Stimulated activated CD4-positive, alpha-beta T cell treated with anti-CD3 and anti-CD28 coated beads, Interleukin-1b, Interleukin-23, amount 100 ng/mL, for 24 hours (primary cell): ENCODE data around the gene GLS.
"Not testable (repeated sequence)": the region's sequence is repeated elsewhere in the genome, so short reads cannot be mapped to it uniquely, and the experiment has no call there.

Source experiments
- DNase-seq, 4 experiments: peaks; one replicate each; pipeline ENCODE4 v3.0.0-alpha.2; 2020; ENCODE audit warnings: low read depth in 4 of 4, low spot score in 1 of 4

The GLS gene

DNA sequence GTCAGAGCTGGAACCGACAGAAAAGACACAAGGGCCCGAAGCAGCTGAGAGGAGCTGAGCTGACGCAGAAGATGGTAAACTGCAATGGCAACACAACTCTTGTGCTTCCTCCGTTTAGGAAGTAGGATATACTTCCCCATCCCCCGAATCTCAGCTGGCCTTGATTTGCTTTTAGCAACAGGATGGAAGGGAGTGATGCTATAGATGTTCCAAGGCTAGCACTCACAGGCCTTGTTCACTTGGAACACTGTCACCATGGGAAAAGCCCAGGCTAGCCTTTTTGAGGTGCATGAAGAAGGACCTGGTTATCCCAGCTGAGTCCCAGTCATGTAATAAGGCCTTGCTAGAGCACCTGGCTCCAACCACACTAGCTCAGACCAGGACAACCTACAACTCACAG lies 107.3 kb downstream of the GLS start:
- no peak for DNase-seq

DNA sequence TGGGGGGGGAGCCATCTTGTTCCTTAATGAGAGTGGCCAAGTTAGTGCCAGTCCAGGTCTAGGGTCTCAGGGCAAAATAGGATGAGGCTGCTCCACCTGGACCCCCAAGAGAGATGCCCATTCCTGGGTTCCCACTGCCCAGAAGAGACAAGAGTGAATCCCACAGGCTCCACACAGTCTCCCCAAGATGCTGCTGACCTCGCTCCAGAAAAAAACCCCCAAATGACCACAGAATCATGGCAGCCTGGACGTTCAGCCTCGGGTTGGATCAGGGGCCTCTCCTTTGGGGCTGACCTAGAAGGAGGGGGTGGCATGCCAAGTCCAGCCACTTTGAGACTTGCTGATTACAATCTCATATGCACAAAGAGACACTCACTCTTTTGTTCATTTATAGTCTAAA lies 108.3 kb downstream of the GLS start:
- DNase-seq, result no peak

DNA sequence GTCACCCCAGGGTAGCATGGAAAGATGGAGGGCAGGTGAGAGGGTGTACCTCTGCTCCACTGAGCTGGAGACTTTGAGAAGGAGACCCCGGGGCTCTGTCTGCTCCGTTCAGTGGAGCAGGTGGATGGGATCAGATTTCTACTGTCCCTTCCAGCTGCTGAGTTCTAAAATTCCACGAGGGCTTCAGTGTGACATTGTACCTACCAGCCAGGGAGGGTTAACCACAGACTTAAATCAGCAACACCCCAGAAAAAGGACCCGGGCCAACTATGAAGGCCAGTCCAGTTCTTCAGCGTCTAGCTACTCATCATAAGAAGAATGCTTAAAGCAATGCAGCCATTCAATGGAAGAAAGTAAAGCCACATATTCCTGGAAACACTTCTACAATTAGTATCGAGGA lies 109.5 kb downstream of the GLS start:
- no peak for DNase-seq

DNA sequence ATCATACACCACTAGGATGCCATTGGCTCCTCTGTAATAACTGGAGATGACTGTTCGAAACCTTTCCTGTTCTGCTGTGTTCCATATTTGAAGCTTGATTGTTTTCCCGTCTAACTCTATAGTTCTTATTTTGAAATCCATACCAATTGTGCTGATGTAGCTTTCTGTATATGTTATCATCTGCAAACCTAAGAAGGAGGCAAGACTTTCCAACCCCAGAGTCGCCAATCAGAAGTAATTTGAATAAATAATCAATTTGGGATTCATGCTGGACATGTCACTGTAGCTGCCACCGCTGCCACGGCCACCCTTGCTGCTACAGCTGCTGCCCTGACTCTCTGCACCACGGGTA lies 112.6 kb downstream of the GLS start:
- DNase-seq, result no peak

DNA sequence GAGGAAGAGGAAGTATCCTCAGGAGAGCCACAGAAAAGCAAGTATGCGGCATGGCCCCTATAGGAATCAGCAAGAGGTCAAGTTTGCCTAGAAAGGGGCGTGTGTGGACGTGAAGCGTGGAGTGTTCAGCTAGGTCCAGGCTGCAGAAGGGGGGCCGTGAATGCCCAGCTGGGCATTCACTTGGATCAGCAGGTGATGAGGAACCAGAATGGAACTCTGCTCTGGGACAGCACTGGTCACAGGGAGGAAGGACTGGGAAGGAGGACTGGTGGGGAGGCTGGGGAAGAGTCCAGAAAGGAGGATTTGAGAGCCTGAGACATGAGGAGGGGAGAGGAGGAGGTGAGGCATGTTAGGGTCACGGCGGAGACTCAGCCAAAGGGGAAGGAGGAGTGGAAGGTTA lies 113.5 kb downstream of the GLS start:
- DNase-seq, result no peak

DNA sequence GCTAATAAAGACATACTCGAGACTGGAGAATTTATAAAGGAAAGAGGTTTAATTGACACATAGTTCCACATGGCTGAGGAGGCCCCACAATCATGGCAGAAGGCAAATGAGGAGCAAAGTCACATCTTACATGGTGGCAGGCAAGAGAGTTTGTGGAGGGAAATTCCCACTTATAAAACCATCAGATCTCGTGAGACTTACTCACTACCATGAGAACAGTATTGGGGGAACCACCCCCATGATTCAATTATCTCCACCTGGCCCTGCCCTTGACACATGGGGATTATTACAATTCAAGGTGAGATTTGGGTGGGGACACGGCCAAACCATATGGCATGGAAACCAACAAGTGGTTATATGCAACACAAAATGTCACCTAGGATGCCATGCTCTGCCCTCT lies 114.7 kb downstream of the GLS start:
- DNase-seq, result not testable (repeated sequence)

DNA sequence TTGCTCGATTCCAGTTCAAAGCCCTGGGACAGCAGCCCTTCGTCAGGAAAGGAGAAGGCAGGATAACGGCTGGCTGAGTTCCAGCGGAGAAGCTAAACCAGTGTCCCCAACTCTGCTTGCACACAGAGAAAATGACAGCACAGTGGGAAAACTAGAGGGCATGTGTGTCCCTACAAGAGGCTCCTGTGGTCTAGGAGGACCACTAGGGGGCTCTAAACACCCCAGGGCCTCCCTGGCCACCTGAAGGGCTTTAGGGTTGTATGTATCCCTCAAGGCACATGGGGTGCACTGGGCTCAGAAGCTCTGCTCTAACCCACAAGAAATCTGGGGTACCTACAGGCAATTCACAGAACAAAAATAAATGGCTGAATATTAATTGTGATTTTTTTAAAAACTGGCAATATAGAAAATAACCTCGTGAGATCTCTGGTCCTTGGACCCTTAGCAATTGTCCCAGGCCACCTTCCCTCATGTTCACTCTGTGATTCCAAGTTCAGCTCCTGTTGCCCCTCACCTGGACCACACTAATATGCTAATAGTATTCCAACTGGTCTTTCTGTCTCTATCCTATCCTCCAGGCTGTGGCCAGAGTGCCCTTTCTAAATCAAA lies 115.8 kb downstream of the GLS start:
- no peak for DNase-seq

DNA sequence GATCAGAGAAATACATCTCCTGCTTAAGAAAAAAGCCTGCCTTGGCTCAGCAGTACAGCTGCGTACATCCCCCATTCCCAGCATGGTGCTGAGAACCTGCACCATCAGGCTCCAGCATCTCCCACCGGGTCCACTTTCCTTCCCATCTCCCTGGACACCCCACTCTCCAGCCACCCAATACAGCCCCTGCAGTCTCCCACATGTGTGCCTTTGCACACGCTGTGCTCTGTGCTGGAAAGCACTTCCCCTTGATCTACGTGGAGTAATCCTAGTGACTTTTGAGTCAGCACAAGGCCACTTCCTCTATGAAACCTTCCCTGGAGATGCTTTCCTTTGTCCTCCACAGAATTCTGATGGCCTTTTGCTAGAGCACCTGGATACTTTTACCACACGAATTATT lies 116.3 kb downstream of the GLS start:
- DNase-seq, result no peak

DNA sequence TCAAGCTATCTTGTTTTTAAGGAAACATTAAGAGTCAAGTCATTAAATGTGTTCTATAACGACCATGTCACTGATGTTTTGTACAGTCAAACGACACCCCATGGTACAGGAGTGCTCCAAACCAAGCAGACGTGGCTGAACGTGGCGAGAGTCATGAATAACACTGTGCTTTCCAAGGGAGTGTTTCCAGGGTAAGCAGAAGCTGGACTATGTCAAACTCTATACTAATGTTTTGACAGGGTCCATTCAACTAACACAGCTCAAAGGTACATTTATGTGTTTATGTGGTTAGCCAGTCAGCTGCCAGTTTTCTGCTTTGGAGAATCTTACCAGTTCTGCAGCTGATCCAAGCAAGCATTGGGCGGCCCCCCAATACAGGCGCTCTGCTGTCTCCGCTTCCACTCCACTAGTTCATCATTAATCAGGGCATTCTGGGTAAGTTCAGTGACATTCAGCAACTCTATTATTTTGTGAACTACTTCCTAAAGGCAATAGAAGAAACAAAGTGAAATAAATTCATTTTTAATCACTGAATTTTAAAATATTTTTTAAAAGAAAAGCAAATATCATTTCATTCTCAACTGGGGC lies 117.0 kb downstream of the GLS start:
- DNase-seq, result no peak

DNA sequence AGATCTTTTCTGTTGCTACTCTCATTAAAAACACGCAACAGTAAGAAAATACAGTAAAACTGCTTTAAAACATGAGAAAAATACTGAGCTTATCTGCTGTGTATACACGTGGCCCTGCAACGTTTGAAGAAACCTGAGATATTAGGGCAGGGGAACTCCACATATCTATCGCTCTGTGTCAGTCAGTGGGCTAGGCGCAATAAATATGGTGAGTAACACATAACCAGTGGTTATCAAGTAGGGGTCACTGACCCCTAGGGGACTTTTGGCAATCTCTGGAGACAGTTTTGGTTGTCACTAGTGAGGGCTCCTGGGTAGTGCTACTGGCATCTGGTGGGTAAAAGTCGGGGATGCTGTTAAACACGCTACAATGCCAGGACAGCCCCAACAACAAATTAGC lies 118.4 kb downstream of the GLS start:
- DNase-seq, result no peak

DNA sequence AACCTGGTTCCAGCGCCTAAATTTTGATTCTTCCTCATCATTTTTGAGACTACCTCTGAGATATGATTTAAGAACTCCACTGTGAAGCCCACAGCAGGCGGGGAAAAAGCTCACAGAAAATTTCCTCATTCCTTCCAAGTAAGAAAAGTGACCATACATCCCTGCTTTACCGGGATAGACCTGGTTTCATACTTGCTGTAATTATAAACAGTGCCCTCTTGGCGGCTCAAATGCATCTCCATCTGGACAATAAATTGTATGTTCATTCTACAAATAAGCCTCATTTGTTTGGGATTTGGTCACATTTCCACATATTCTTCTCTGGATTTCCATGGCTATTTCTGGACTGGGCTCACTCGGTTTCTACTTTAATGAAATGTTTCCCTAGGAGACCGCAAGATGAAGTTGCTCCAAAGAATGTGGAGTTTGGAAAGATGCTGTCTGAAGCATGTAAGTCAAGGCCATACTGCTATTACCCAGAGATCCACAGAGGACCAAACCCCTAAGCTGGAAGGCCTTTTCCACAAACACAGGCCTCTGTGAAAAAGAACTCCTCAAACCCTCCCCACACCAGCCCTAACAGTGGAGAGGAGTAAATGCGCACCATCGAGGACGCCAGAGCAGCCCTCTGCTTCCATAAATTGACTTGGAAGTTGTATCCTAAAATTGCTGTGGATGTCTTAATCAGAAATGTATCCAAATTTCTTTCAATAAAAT lies 119.5 kb downstream of the GLS start:
- no peak for DNase-seq

DNA sequence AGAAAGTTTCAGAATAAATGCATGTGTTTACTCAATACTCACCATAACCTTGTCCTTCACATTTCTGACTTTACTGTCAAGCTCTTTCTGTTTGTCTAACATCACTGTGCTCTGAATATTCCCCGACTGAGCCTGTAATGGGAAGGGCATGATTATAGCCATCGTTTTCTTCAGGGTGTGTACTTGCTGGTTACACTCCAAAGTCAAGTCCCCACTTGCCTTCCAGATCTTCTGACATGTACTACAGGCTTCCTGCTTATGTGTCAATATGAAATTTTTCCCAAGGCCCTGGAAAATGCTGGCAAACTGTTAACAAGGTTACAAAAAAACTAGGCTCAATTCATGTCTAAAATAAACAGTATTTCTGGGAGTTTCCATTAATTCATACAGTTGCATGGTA lies 120.4 kb downstream of the GLS start:
- DNase-seq, result no peak

DNA sequence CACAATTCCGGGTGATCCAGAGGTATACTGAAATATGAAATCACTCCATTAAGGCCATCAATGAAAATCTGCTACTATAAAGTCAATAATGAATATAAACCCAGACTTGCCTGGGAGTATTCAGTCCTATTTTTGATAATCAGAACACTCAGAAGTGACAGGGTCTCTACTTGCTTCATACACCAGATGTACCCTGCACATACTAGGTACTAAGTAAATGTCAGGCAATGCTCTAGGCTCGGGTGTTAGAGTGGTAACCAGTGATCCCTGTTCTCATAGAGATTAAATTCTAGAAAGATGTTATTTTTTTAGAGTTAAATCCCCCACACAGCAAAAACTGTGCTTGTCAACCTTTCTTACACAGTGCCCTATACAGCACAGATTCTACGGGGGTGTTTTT lies 121.0 kb downstream of the GLS start:
- no peak for DNase-seq

DNA sequence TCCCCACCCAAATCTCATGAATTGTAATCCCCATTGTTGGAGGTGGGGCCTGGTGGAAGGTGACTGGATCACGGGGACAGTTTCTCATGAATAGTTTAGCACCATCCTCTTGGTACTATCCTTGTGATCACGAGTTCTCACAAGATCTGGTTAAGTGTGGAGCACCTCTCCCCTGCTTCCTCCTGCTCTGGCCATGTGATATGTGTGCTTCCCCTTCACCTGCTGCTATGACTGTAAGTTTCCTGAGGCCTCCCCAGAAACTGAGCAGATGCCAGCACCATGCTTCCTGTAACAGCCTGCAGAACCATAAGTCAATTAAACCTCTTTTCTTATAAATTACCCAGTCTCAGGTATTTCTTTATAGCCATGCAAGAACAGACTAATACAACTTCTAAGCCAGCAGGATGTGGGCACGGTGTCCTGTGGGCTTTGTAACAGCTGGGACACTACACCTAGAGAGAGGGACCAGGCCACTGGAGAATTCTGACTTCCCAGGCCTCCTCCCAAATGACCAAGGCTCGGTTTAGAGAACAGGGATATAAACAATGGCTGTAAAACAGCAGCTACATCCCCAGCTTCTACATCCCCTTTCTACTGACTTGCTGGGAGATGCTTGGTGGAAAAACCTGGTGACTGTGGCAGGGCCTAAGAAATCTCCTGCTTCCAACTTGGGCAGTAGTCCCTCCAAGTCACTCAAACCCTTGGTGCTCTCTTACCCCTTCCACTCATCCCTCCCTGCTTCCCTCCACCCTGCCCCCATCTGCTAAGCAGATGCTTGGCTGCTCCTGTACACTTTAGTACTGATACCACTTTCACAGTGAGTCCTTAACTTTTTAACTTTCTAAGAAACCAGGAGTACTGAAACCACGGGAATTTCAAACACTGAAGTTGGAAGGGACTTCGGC lies 123.0 kb downstream of the GLS start:
- no peak for DNase-seq

DNA sequence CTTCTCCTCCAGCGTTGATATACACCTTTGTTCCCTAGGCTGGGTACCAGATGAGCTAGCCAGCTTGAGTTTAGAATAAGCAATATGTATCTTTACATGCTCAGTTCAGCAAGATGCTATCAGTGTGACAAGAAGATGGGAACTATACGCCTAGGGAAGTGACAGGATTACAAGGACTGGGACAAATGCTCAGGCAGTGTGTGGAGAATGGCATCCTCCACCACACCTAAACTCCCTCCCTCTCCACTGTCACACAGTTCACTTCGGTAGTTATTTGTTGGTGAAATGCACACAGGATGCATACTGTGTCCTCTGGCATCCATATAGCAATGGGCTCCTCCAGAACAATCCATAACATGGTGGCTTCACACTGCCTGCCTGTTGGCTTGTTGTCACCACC lies 125.7 kb downstream of the GLS start:
- DNase-seq, result no peak

DNA sequence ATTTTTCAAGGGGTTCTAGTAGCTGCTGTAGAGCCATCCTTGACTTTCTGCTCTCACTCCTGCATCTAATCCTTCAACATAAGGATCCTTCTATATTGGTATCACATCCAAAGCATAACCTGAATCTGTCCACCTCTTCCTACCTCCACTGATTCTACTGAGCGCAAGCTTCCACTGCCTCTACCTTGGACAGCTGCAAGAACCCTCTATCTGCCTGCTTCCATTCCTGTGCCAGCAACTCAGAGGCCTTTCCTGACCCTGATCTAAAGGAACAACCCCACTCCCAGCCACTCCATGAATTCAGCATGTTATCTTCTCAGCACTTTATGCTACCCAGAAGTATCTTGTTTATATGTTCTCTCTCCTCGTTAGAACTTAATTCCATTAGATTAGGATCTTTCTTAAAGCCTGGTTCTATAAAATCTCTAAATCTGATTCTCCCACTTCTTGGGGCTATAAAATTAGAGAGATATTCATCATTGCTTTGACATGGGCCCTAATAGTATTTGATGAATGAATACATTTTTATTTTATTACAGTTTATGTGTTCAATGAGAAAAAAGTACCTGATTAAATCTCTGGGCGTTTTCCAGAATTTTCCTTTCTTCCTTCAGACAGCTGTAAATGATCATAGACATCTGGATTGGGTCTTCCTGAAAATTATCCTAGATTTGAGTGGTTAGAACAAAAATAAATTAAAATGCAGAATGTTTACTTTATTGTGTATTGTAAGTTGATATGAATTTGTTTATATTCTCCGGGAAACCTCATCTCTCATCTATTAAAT lies 126.6 kb downstream of the GLS start:
- DNase-seq, result no peak

DNA sequence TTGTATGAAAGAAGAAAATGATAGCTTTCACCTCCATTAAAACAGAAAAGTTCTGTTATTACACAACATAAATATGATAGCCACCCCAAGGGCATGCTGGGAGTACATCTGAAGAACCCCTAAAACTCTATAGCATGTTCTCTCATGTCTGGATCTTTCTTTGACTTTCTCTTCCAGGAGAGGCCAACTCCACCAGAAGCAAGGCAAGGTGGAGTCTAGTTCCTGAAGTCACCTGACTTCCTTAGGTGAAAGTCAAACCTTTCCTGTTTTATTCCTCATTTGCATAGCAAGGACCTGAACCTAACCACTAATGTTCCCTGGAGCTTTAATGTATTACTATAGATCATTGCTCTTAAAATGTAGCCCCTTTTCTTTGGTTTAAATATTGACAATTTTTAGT lies 127.7 kb downstream of the GLS start:
- no peak for DNase-seq

DNA sequence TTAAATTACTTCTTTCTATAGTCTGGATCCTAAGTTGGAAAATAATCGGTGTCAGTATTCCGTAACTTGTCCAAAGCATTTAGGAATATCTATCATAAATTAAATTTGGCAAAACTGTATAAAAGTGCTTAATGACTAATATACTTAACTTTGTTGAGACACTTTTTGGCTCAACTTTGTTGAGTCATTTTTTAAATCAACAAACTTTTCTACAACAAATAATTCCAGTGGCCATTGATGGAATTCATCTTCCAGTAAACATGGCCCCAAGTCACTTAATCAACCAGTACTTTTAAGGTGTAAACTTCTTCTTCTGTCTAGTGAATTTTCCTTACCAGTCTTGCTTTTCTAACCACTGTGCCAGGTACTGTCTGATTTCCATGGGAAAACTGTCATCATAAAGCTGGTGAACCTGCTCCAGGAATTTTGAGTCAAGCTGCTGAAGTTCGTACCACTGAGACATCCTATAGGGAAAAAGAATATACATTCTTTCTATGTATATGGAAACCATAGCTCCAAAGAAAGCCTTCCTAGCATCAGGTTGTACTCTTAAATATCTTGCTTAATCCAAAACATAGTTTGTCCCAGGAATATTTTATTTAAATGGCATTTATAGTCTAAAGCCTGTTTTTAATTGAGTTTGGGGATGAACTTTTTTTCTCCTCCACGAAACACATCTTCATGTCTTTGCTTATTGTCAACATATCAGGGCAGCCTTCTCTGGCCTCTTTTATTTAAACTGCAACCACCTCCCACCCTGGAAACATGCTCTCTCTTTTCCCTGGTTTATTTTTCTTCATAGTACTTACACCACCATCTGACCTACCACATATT lies 129.1 kb downstream of the GLS start:
- no peak for DNase-seq

DNA sequence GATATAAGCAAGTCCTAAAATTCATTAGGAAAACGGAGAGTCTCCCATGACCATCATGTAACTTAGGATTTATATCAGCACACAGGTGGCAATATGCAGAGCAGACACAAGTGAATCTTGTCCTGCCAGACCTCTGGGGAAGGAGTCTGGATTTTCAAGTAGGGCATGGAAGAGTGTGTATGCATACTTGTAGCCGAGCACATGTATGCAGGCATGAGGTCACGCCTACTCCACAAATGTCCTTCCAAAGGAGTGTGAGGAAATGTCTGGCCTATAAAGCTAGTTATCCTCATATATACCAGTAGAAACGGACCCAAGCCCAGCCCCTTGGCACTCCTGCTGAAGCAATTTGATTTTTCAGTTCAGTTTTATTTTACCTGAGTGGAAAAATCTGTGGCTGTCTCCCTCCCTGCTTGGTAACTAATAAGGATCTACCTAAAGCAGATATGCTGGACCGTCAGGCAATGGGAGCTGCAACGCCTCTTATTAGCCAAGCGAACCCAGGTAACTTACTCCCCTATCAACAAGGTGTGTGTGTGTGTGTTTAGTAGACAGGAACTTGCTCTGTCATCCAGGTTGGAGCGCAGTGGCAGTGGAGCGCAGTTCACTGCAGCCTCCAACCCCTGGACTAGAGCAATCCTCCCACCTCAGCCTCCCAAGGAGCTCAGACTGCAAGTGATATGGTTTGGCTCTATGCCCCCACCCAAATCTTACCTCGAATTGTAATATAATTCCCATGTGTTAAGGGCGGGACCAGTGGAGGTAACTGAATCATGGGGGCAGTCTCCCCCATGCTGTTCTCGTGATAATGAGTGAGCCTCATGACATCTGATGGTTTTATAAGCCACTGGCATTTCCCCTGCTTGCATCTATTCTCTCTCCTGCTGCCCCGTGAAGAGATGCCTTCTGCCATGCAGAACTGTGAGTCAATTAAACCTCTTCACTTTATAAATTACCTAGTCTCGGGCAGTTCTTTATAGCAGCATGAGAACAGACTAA lies 130.6 kb downstream of the GLS start:
- DNase-seq, result no peak
